SHP77 (cell line): ENCODE results near the gene TRPV4.
"Not testable (repeated sequence)": the region's sequence is repeated elsewhere in the genome, so short reads cannot be mapped to it uniquely, and the experiment has no call there.

Experiments
- DNase-seq, 2 experiments: peaks; one replicate each; lab custom pipeline; 2025; lab: John Stamatoyannopoulos, UW

The TRPV4 gene

GRCh38 chr12:109833307-109834189 is at the start of gene TRPV4:
Gene TRPV4 (minus strand): TSS chr12:109833398. CDS start chr12:109814796, 18,602 bp downstream.
- no peak for DNase-seq

- no peak for DNase-seq
These were observed 48.6 kb upstream of the TRPV4 start for GRCh38 chr12:109881752-109882151.

GRCh38 chr12:109880938-109881337 is 47.7 kb upstream of the TRPV4 start:
- no peak for DNase-seq

- DNase-seq = peak; percentile 67 to 75
These were observed 47.1 kb upstream of the TRPV4 start, which contains the start of gene GLTP for GRCh38 chr12:109880043-109880931. Gene GLTP (minus strand): TSS chr12:109880541. CDS start chr12:109880374, 167 bp downstream.

- DNase-seq = no peak
These were observed 46.3 kb upstream of the TRPV4 start for GRCh38 chr12:109879351-109880042.

GRCh38 chr12:109878749-109879148 is 45.6 kb upstream of the TRPV4 start:
- DNase-seq = no peak

- DNase-seq = no peak
These were observed 45.0 kb upstream of the TRPV4 start for GRCh38 chr12:109878247-109878625.

- no peak for DNase-seq
These were observed 44.5 kb upstream of the TRPV4 start for GRCh38 chr12:109877504-109878246.

- no peak for DNase-seq
These were observed 43.2 kb upstream of the TRPV4 start for GRCh38 chr12:109876406-109876805.

GRCh38 chr12:109875572-109876131 is 42.5 kb upstream of the TRPV4 start:
- DNase-seq = no peak

- DNase-seq = no peak
These were observed 40.5 kb upstream of the TRPV4 start for GRCh38 chr12:109873653-109874052.

GRCh38 chr12:109871668-109872314 is 38.6 kb upstream of the TRPV4 start:
- DNase-seq = no peak

GRCh38 chr12:109870648-109871047 is 37.5 kb upstream of the TRPV4 start:
- no peak for DNase-seq

- no peak for DNase-seq
These were observed 35.2 kb upstream of the TRPV4 start for GRCh38 chr12:109868182-109869051.

- no peak for DNase-seq
These were observed 31.7 kb upstream of the TRPV4 start for GRCh38 chr12:109864916-109865315.

GRCh38 chr12:109863847-109864712 is 30.9 kb upstream of the TRPV4 start:
- peak; percentile 10 to 33 for DNase-seq

GRCh38 chr12:109862491-109862890 is 29.3 kb upstream of the TRPV4 start:
- DNase-seq = not testable (repeated sequence)

- no peak for DNase-seq
These were observed 28.6 kb upstream of the TRPV4 start for GRCh38 chr12:109861689-109862314.
